Measurements from ENCODE around the gene LRFN4.

The LRFN4 gene

GRCh38 chr11:66866007-66866406, 9.1 kb downstream of the LRFN4 start:
- Mint-ChIP-seq H3K4me3 (no peak overlapping the region), H3K9me3 (no peaks in the 10 kb centered on the region), H3K27me3 (no peaks in the 10 kb centered on the region), H3K36me3 (ENCODE audit: insufficient read depth) (no peaks in the 10 kb centered on the region), H3K27ac (no peak overlapping the region), H3K4me1 (ENCODE audit: low read depth in 2 of 2) (peaks cover 3 to 5% of the 10 kb centered on the region in 2 donors)
- DNase-seq (no peak), ATAC-seq (replicated peaks) (no peak)

GRCh38 chr11:66866511-66866986, 9.7 kb downstream of the LRFN4 start:
- Mint-ChIP-seq H3K9me3 (no peaks in the 10 kb centered on the region), H3K27ac (no peak overlapping the region), H3K4me3 (no peak overlapping the region), H3K36me3 (ENCODE audit: insufficient read depth) (no peaks in the 10 kb centered on the region), H3K27me3 (no peaks in the 10 kb centered on the region), H3K4me1 (ENCODE audit: low read depth in 2 of 2) (peaks cover 3 to 5% of the 10 kb centered on the region in 2 donors)
- no peak for ATAC-seq (replicated peaks)
- no peak for DNase-seq

- H3K9me3 Mint-ChIP-seq = no peaks in the 10 kb centered on the region
- no peak overlapping the region for H3K4me3 Mint-ChIP-seq
- H3K27me3 Mint-ChIP-seq = no peaks in the 10 kb centered on the region
- H3K27ac Mint-ChIP-seq = no peak overlapping the region
- no peak for ATAC-seq (replicated peaks)
- no peak for DNase-seq
- H3K4me1 Mint-ChIP-seq (ENCODE audit: low read depth in 2 of 2) = peaks cover 3 to 5% of the 10 kb centered on the region in 2 donors
- H3K36me3 Mint-ChIP-seq (ENCODE audit: insufficient read depth) = no peaks in the 10 kb centered on the region
Measured at GRCh38 chr11:66867425-66868040, 10.7 kb downstream of the LRFN4 start.

GRCh38 chr11:66868082-66868725, 11.3 kb downstream of the LRFN4 start:
- peaks cover 3 to 5% of the 10 kb centered on the region in 2 donors for H3K4me1 Mint-ChIP-seq (ENCODE audit: low read depth in 2 of 2)
- DNase-seq (no peak), ATAC-seq (replicated peaks) (no peak)
- no peak overlapping the region for H3K4me3 Mint-ChIP-seq
- no peaks in the 10 kb centered on the region for H3K9me3 Mint-ChIP-seq
- no peaks in the 10 kb centered on the region for H3K27me3 Mint-ChIP-seq
- H3K36me3 Mint-ChIP-seq (ENCODE audit: insufficient read depth) = no peaks in the 10 kb centered on the region
- H3K27ac Mint-ChIP-seq = no peak overlapping the region

GRCh38 chr11:66868726-66869566, 12.1 kb downstream of the LRFN4 start:
- Mint-ChIP-seq H3K27ac (no peak overlapping the region), H3K9me3 (no peaks in the 10 kb centered on the region), H3K36me3 (ENCODE audit: insufficient read depth) (no peaks in the 10 kb centered on the region), H3K4me1 (ENCODE audit: low read depth in 2 of 2) (peaks cover 3 to 5% of the 10 kb centered on the region in 2 donors), H3K4me3 (no peak overlapping the region), H3K27me3 (no peaks in the 10 kb centered on the region)
- DNase-seq (peak; percentile 64 to 69 (median 66)), ATAC-seq (replicated peaks) (peak; percentile 99)

GRCh38 chr11:66869567-66869870, 12.7 kb downstream of the LRFN4 start:
- Mint-ChIP-seq H3K27me3 (peaks cover 0 to under 1% of the 10 kb centered on the region in 2 donors), H3K4me3 (no peak overlapping the region), H3K4me1 (ENCODE audit: low read depth in 2 of 2) (peaks cover 3 to 5% of the 10 kb centered on the region in 2 donors), H3K9me3 (no peaks in the 10 kb centered on the region), H3K36me3 (ENCODE audit: insufficient read depth) (no peaks in the 10 kb centered on the region), H3K27ac (no peak overlapping the region)
- ATAC-seq (replicated peaks) = no peak
- DNase-seq = no peak

GRCh38 chr11:66870131-66870530, 13.3 kb downstream of the LRFN4 start:
- ATAC-seq (replicated peaks) (no peak), DNase-seq (no peak)
- Mint-ChIP-seq H3K4me1 (ENCODE audit: low read depth in 2 of 2) (peaks cover 3 to 5% of the 10 kb centered on the region in 2 donors), H3K27ac (no peak overlapping the region), H3K36me3 (ENCODE audit: insufficient read depth) (no peaks in the 10 kb centered on the region), H3K9me3 (no peaks in the 10 kb centered on the region), H3K4me3 (no peak overlapping the region), H3K27me3 (peaks cover 0 to 6% of the 10 kb centered on the region in 2 donors)

- no peak for DNase-seq
- H3K4me1 Mint-ChIP-seq (ENCODE audit: low read depth in 2 of 2) = peaks cover 3 to 5% of the 10 kb centered on the region in 2 donors
- H3K27me3 Mint-ChIP-seq = peaks cover 0 to 11% of the 10 kb centered on the region in 2 donors
- H3K9me3 Mint-ChIP-seq = no peaks in the 10 kb centered on the region
- no peak for ATAC-seq (replicated peaks)
- H3K4me3 Mint-ChIP-seq = no peak overlapping the region
- H3K27ac Mint-ChIP-seq = no peak overlapping the region
- H3K36me3 Mint-ChIP-seq (ENCODE audit: insufficient read depth) = peaks cover 1% of the 10 kb centered on the region
Measured at GRCh38 chr11:66870616-66871520, 14.0 kb downstream of the LRFN4 start.

GRCh38 chr11:66871521-66871901, 14.6 kb downstream of the LRFN4 start:
- H3K36me3 Mint-ChIP-seq (ENCODE audit: insufficient read depth) = peaks cover 4% of the 10 kb centered on the region
- H3K9me3 Mint-ChIP-seq = no peaks in the 10 kb centered on the region
- H3K4me3 Mint-ChIP-seq = no peak overlapping the region
- DNase-seq = no peak
- no peak overlapping the region for H3K27ac Mint-ChIP-seq
- peaks cover 0 to 17% of the 10 kb centered on the region in 2 donors for H3K27me3 Mint-ChIP-seq
- peaks cover 3 to 5% of the 10 kb centered on the region in 2 donors for H3K4me1 Mint-ChIP-seq (ENCODE audit: low read depth in 2 of 2)
- no peak for ATAC-seq (replicated peaks)

GRCh38 chr11:66874232-66874631, 17.4 kb downstream of the LRFN4 start:
- DNase-seq (no peak), ATAC-seq (replicated peaks) (no peak)
- peaks cover 4% of the 10 kb centered on the region for H3K36me3 Mint-ChIP-seq (ENCODE audit: insufficient read depth)
- no peak overlapping the region for H3K27ac Mint-ChIP-seq
- H3K4me3 Mint-ChIP-seq = no peak overlapping the region
- H3K9me3 Mint-ChIP-seq = no peaks in the 10 kb centered on the region
- H3K27me3 Mint-ChIP-seq = peaks cover 0 to 20% of the 10 kb centered on the region in 2 donors
- no peaks in the 10 kb centered on the region for H3K4me1 Mint-ChIP-seq (ENCODE audit: low read depth in 2 of 2)

GRCh38 chr11:66875378-66875777, 18.5 kb downstream of the LRFN4 start:
- no peak for ATAC-seq (replicated peaks)
- no peak for DNase-seq
- Mint-ChIP-seq H3K9me3 (no peaks in the 10 kb centered on the region), H3K27ac (no peak overlapping the region), H3K36me3 (ENCODE audit: insufficient read depth) (peaks cover 4% of the 10 kb centered on the region), H3K4me3 (no peak overlapping the region), H3K27me3 (peaks cover 0 to 20% of the 10 kb centered on the region in 2 donors), H3K4me1 (ENCODE audit: low read depth in 2 of 2) (peaks cover 4% of the 10 kb centered on the region in 2 donors)

- Mint-ChIP-seq H3K9me3 (no peaks in the 10 kb centered on the region), H3K4me3 (no peak overlapping the region), H3K36me3 (ENCODE audit: insufficient read depth) (peaks cover 4% of the 10 kb centered on the region), H3K27me3 (peaks cover 8 to 31% of the 10 kb centered on the region in 2 donors), H3K27ac (no peak overlapping the region), H3K4me1 (ENCODE audit: low read depth in 2 of 2) (peaks cover 12 to 18% of the 10 kb centered on the region in 2 donors)
- no peak for ATAC-seq (replicated peaks)
- no peak for DNase-seq
Measured at GRCh38 chr11:66877588-66878385, 20.9 kb downstream of the LRFN4 start.
